ENCODE data around the gene RHBDD1.
A peak's percentile ranks its signal among the peaks of the same experiment; 100 is the strongest.

Gene RHBDD1

GRCh38 chr2:226790011-226790410, 45.8 kb upstream of the RHBDD1 start:
- H4K20me1 ChIP-seq (ENCODE audit: control insufficient read depth, insufficient read depth, low read depth, low read length) = no peaks in the 10 kb centered on the region
- peaks cover 50% of the 10 kb centered on the region for H3K4me1 ChIP-seq (ENCODE audit: control insufficient read depth, low read length)
- no peak overlapping the region for H3K4me3 ChIP-seq (ENCODE audit: low read length)
- peaks cover 35% of the 10 kb centered on the region for H3K36me3 ChIP-seq (ENCODE audit: control insufficient read depth, low read length)
- TF ChIP-seq EZH2phosphoT487 (IDR thresholded peaks at IDR 0.05; ENCODE audit: borderline replicate concordance, low read length) (no peak), CTCF (IDR thresholded peaks at IDR 0.05; ENCODE audit: low read depth, low read length, poor library complexity, severe bottlenecking) (no peak)
- H3K9me2 ChIP-seq (replicated peaks; ENCODE audit: control insufficient read depth, low read length) = no peaks in the 10 kb centered on the region
- H3K4me2 ChIP-seq (ENCODE audit: low read length) = no peak overlapping the region
- no peaks in the 10 kb centered on the region for H3K9me3 ChIP-seq (ENCODE audit: control insufficient read depth, insufficient read depth, low read length)
- peaks cover 68% of the 10 kb centered on the region for H3K79me2 ChIP-seq (ENCODE audit: control insufficient read depth, low read length)
- H3K27ac ChIP-seq (ENCODE audit: low read depth, low read length) = no peak overlapping the region
- H3F3A ChIP-seq (ENCODE audit: control insufficient read depth, insufficient read depth) = peaks cover 16% of the 10 kb centered on the region; the same call in 1 of the 2 replicates
- H3K27me3 ChIP-seq (ENCODE audit: control insufficient read depth, low read length) = no peaks in the 10 kb centered on the region

- Histone ChIP-seq H3K79me2 (ENCODE audit: control insufficient read depth, low read length) (peaks cover 72% of the 10 kb centered on the region), H3F3A (ENCODE audit: control insufficient read depth, insufficient read depth) (peaks cover 16% of the 10 kb centered on the region; the same call in 1 of the 2 replicates)
These were observed 45.4 kb upstream of the RHBDD1 start for GRCh38 chr2:226790431-226790830.

GRCh38 chr2:226791056-226791486, 44.8 kb upstream of the RHBDD1 start:
- Histone ChIP-seq H3K4me1 (ENCODE audit: control insufficient read depth, low read length) (peaks cover 60% of the 10 kb centered on the region), H3K4me3 (ENCODE audit: low read length) (peak overlapping the region; percentile 81), H3K79me2 (ENCODE audit: control insufficient read depth, low read length) (peaks cover 78% of the 10 kb centered on the region), H4K20me1 (ENCODE audit: control insufficient read depth, insufficient read depth, low read depth, low read length) (no peaks in the 10 kb centered on the region), H3K27ac (ENCODE audit: low read depth, low read length) (peak overlapping the region; percentile 68), H3K36me3 (ENCODE audit: control insufficient read depth, low read length) (peaks cover 45% of the 10 kb centered on the region), H3F3A (ENCODE audit: control insufficient read depth, insufficient read depth) (peaks cover 16% of the 10 kb centered on the region; the same call in 1 of the 2 replicates), H3K9me3 (ENCODE audit: control insufficient read depth, insufficient read depth, low read length) (no peaks in the 10 kb centered on the region), H3K4me2 (ENCODE audit: low read length) (peak overlapping the region; percentile 89), H3K9me2 (replicated peaks; ENCODE audit: control insufficient read depth, low read length) (no peaks in the 10 kb centered on the region), H3K27me3 (ENCODE audit: control insufficient read depth, low read length) (no peaks in the 10 kb centered on the region)
- TF ChIP-seq EZH2phosphoT487 (IDR thresholded peaks at IDR 0.05; ENCODE audit: borderline replicate concordance, low read length) (no peak), CTCF (IDR thresholded peaks at IDR 0.05; ENCODE audit: low read depth, low read length, poor library complexity, severe bottlenecking) (no peak)

More at GRCh38 chr2:226790431-226790830, 45.4 kb upstream of the RHBDD1 start:
- TF ChIP-seq EZH2phosphoT487 (IDR thresholded peaks at IDR 0.05; ENCODE audit: borderline replicate concordance, low read length) (no peak), CTCF (IDR thresholded peaks at IDR 0.05; ENCODE audit: low read depth, low read length, poor library complexity, severe bottlenecking) (no peak)
- Histone ChIP-seq H3K9me3 (ENCODE audit: control insufficient read depth, insufficient read depth, low read length) (no peaks in the 10 kb centered on the region), H3K4me3 (ENCODE audit: low read length) (peak overlapping the region; percentile 81), H4K20me1 (ENCODE audit: control insufficient read depth, insufficient read depth, low read depth, low read length) (no peaks in the 10 kb centered on the region), H3K27me3 (ENCODE audit: control insufficient read depth, low read length) (no peaks in the 10 kb centered on the region), H3K27ac (ENCODE audit: low read depth, low read length) (no peak overlapping the region), H3K4me2 (ENCODE audit: low read length) (peak overlapping the region; percentile 89), H3K4me1 (ENCODE audit: control insufficient read depth, low read length) (peaks cover 54% of the 10 kb centered on the region), H3K9me2 (replicated peaks; ENCODE audit: control insufficient read depth, low read length) (no peaks in the 10 kb centered on the region), H3K36me3 (ENCODE audit: control insufficient read depth, low read length) (peaks cover 39% of the 10 kb centered on the region)
